Activated CD4-positive, alpha-beta memory T cell treated with anti-CD3 and anti-CD28 coated beads for 36 hours (primary cell): ENCODE data around the gene ROPN1B. TPM values are rescaled to one million over a fixed set of nuclear protein-coding genes. Genes with fewer than 3 reads are reported as not detected.
"Not testable (repeated sequence)": the region's sequence is repeated elsewhere in the genome, so short reads cannot be mapped to it uniquely, and the experiment has no call there.

Experiments
- CTCF ChIA-PET: fragments of 350-600 bp; sonication (Branson Sonifier 250); formaldehyde crosslinking; loops from one replicate; lab custom pipeline; 2021; ENCODE audit warnings: antibody characterized with exemption, inconsistent platforms; lab: Charles Lee
- POLR2A ChIA-PET: fragments of 350-600 bp; sonication (Branson Sonifier 250); formaldehyde crosslinking; loops from one replicate; lab custom pipeline; 2021; ENCODE audit warnings: antibody characterized with exemption; lab: Charles Lee
- DNase-seq: peaks from one replicate; pipeline ENCODE4 v3.0.0-alpha.2; 2020
- H3K27ac Mint-ChIP-seq: one replicate; pipeline ENCODE4 v1.8.0; 2021; ENCODE audit warnings: mixed read lengths
- H3K27me3 Mint-ChIP-seq: one replicate; pipeline ENCODE4 v1.8.0; 2021; ENCODE audit warnings: mixed read lengths
- H3K36me3 Mint-ChIP-seq: one replicate; pipeline ENCODE4 v1.8.0; 2021; ENCODE audit warnings: mixed read lengths
- H3K4me1 Mint-ChIP-seq: one replicate; pipeline ENCODE4 v1.8.0; 2021; ENCODE audit warnings: low read depth, mixed read lengths
- H3K4me3 Mint-ChIP-seq: one replicate; pipeline ENCODE4 v1.8.0; 2021; ENCODE audit warnings: mild to moderate bottlenecking, mixed read lengths
- H3K9me3 Mint-ChIP-seq: one replicate; pipeline ENCODE4 v1.8.0; 2021; ENCODE audit warnings: mixed read lengths
- intact Hi-C: fragments of 100-400 bp; cut with micrococcal nuclease; formaldehyde crosslinking; loops from one replicate; pipeline ENCODE4 v1.15.1; 2023
- total RNA-seq, 2 experiments: library from RNA; stranded (reverse); gene quantifications; one replicate each; pipeline ENCODE4 v1.2.3, GENCODE V29; 2021

Gene ROPN1B
- total RNA-seq: not detected

- H3K4me1 Mint-ChIP-seq, H3K9me3 Mint-ChIP-seq, CTCF ChIA-PET, intact Hi-C loops, POLR2A ChIA-PET, H3K36me3 Mint-ChIP-seq, DNase-seq, H3K27ac Mint-ChIP-seq: not testable (repeated sequence)
- peak within 1 kb of the TSS; percentile 22 for H3K4me3 Mint-ChIP-seq
- peaks cover 12% of the 10 kb centered on the region for H3K27me3 Mint-ChIP-seq
These were observed at the start of gene ROPN1B for GRCh38 chr3:125968701-125969592. Gene ROPN1B, plus strand, starts transcription at chr3:125969178. Its CDS starts 2,877 bp downstream, at chr3:125972055.

DNA sequence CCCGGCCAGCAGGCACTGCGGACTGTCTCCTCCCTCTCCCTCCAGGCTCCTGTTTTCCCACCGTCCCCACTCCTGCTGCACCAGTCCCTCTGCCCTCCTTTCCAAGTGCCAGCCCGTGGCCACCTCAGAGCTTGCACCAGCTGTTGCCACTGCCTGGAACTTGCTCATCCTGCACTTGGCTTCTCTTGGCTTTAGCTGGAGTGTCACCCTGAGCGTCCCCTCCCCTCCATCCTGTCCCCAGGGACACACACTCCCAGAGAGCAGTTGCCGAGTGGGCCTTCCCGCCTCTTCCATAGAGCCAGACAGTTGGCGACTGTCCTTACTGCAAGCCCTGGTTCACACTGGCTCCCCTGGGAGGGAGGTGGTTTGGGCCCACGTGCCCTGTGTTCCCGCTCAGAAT, 48.8 kb upstream of the ROPN1B start:
- H3K9me3 Mint-ChIP-seq, POLR2A ChIA-PET, H3K4me3 Mint-ChIP-seq, H3K36me3 Mint-ChIP-seq, CTCF ChIA-PET, DNase-seq, H3K27me3 Mint-ChIP-seq, H3K27ac Mint-ChIP-seq: not testable (repeated sequence)
- H3K4me1 Mint-ChIP-seq: peaks cover 20% of the 10 kb centered on the region
- intact Hi-C loops: loop anchor here (10.0 kb wide), 1 partner anchor 465 kb away; no protein-coding TSS in a partner anchor

- H3K9me3 Mint-ChIP-seq, H3K27me3 Mint-ChIP-seq, H3K27ac Mint-ChIP-seq, H3K4me3 Mint-ChIP-seq, DNase-seq, H3K36me3 Mint-ChIP-seq, POLR2A ChIA-PET: not testable (repeated sequence)
- H3K4me1 Mint-ChIP-seq: peaks cover 20% of the 10 kb centered on the region
- intact Hi-C loops: loop anchor here (10.0 kb wide), 1 partner anchor 464 kb away; no protein-coding TSS in a partner anchor
- CTCF ChIA-PET: interaction anchor here (0.6 kb wide), 1 partner anchor 1223 kb away, joined by 4 read pairs; no protein-coding TSS in a partner anchor
These were observed 48.2 kb upstream of the ROPN1B start for GRCh38 chr3:125920751-125921279.

DNA sequence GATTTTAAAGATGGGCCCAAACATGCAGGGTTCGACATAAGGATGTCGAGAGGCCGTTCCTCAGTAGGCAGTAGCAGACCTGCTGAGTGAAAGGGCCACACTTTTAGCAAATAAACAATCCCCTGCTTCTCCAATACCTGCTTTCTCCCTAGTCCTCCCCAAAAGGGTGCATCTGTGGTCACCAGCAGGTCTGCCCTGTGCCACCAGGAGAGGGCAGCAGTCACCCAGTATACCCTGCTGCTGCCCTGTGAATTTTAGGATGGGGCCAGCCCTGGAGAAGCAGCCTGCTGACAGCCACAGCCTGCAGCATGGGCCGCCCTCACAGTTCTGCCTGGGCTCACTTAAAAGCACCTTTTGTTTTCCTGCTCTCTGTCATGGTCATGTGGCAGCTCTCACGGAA, 47.3 kb upstream of the ROPN1B start:
- peak; percentile 65 for DNase-seq
- peaks cover 20% of the 10 kb centered on the region for H3K4me1 Mint-ChIP-seq
- H3K27ac Mint-ChIP-seq, CTCF ChIA-PET, H3K9me3 Mint-ChIP-seq, POLR2A ChIA-PET, H3K36me3 Mint-ChIP-seq, H3K4me3 Mint-ChIP-seq, H3K27me3 Mint-ChIP-seq: not testable (repeated sequence)
- intact Hi-C loops: loop anchor here (10.0 kb wide), 1 partner anchor 463 kb away; no protein-coding TSS in a partner anchor

DNA sequence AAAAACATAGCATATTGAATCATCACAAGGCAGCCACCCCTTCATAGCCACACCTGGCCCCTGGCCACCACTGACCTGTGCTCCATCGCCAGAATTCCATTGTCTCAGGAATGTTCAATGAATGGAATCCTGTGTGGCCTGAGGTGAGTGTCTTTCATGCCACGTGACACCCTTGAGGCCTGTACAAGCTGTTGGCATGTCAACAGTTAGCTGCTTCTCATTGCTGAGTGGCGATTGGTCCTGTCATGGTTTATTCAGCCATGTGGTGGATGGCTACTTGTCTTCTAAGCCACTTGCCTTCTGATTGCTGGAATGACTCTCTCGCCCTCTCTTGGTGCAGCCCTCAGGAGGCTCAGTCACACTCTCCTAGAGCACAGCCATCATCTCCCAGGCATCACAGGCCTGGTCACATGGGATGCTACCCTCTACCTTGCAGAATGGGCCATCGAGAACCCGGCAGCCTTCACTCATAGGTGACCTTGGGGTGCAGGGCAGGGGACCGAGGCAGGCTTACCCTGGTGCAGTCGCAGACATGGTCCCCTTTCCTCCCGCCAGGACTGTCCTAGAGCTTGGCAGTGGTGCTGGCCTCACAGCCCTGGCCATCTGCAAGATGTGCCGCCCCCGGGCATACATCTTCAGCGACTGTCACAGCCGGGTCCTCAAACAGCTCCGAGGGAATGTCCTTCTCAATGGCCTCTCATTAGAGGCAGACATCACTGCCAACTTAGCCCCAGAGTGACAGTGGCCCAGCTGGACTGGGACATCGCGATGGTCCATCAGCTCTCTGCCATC, 45.5 kb upstream of the ROPN1B start:
- H3K4me1 Mint-ChIP-seq, H3K9me3 Mint-ChIP-seq, POLR2A ChIA-PET, DNase-seq, H3K27ac Mint-ChIP-seq, H3K4me3 Mint-ChIP-seq, H3K27me3 Mint-ChIP-seq, H3K36me3 Mint-ChIP-seq: not testable (repeated sequence)
- intact Hi-C loops: loop anchor here (10.0 kb wide), 1 partner anchor 461 kb away; no protein-coding TSS in a partner anchor
- CTCF ChIA-PET: interaction anchor here (0.7 kb wide), 1 partner anchor 1251 kb away, joined by 4 read pairs; no protein-coding TSS in a partner anchor

- DNase-seq, CTCF ChIA-PET, H3K27me3 Mint-ChIP-seq, H3K4me1 Mint-ChIP-seq, H3K4me3 Mint-ChIP-seq, H3K27ac Mint-ChIP-seq, H3K9me3 Mint-ChIP-seq, H3K36me3 Mint-ChIP-seq, POLR2A ChIA-PET: not testable (repeated sequence)
- intact Hi-C loops: loop anchor here (10.0 kb wide), 1 partner anchor 461 kb away; no protein-coding TSS in a partner anchor
These were observed 44.7 kb upstream of the ROPN1B start for GRCh38 chr3:125924276-125924675.

DNA sequence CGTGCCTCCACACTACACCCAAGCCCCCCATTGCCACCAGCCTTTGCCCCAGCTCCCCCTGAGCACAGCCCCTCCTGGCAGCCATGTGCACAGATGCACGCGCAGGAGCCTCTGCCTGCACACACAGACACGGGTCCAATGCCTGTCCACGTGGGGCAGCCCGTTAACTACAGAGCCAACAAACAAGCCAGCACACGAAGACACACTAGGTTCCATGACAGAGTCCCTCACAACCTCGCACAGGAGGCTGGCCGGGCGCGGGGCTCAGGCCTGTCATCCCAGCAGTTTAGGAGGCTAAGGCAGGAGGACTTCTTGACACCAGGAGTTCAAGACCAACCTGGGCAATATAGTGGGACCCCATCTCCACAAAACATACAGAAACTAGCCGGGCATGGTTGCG, 43.3 kb upstream of the ROPN1B start:
- H3K4me1 Mint-ChIP-seq, CTCF ChIA-PET, POLR2A ChIA-PET, H3K36me3 Mint-ChIP-seq, H3K27me3 Mint-ChIP-seq, H3K27ac Mint-ChIP-seq, H3K4me3 Mint-ChIP-seq, H3K9me3 Mint-ChIP-seq, DNase-seq: not testable (repeated sequence)
- intact Hi-C loops: loop anchor here (10.0 kb wide), 1 partner anchor 459 kb away; no protein-coding TSS in a partner anchor

DNA sequence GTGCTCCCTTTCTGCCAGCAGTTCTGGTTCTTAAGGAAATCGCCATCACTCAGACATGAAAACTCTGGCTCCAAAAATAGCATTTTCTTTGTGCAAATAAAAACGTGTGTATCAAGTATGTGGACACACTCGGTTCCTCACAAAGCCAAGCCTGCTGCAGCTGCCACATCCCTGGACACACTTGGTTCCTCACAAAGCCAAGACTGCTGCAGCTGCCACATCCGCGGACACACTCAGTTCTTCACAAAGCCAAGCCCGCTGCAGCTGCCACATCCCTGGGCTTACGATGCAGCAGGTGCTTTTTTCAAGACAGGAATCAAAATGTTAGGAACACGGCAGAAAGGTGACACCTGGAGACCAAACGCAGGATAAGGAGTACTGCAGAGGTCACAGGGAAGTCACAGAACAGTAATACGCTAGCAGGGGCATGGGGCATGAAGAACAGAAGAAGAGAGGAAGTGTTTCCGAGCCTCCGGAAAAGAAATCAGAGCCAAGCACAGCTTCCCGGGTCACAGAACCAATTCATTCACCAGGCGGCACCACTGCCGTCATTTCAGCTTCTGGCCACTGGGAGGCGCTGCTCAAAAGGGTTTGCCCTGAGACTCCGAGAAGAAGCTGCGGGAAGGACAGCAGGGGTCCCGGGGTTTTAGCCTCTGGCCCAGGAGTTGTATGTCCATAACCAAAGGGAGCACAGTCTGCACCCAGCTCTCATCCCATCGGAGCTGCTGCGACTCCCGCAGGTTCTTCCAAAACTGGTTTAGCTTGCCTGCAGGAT, 40.0 kb upstream of the ROPN1B start:
- not testable (repeated sequence) for H3K4me3 Mint-ChIP-seq

GRCh38 chr3:125929765-125930164, 39.2 kb upstream of the ROPN1B start:
- H3K9me3 Mint-ChIP-seq, H3K27me3 Mint-ChIP-seq, H3K27ac Mint-ChIP-seq, DNase-seq, H3K4me1 Mint-ChIP-seq, POLR2A ChIA-PET, H3K4me3 Mint-ChIP-seq, H3K36me3 Mint-ChIP-seq: not testable (repeated sequence)
- CTCF ChIA-PET: interaction anchor here (1.0 to 2.3 kb wide), 6 partner anchors 61 to 1017 kb away, joined by 3 to 9 read pairs (median 3); no protein-coding TSS in a partner anchor
- intact Hi-C loops: loop anchor here (10.0 kb wide), 1 partner anchor 455 kb away; no protein-coding TSS in a partner anchor

More for the DNA sequence above, 40.0 kb upstream of the ROPN1B start:
- POLR2A ChIA-PET, H3K4me1 Mint-ChIP-seq, H3K27ac Mint-ChIP-seq, H3K27me3 Mint-ChIP-seq, H3K36me3 Mint-ChIP-seq, H3K9me3 Mint-ChIP-seq: not testable (repeated sequence)
- CTCF ChIA-PET: interaction anchor here (0.6 to 2.3 kb wide), 8 partner anchors 42 to 1018 kb away, joined by 3 to 9 read pairs (median 3); no protein-coding TSS in a partner anchor
- DNase-seq: peak; percentile 77
- intact Hi-C loops: loop anchor here (10.0 kb wide), 1 partner anchor 456 kb away; no protein-coding TSS in a partner anchor

DNA sequence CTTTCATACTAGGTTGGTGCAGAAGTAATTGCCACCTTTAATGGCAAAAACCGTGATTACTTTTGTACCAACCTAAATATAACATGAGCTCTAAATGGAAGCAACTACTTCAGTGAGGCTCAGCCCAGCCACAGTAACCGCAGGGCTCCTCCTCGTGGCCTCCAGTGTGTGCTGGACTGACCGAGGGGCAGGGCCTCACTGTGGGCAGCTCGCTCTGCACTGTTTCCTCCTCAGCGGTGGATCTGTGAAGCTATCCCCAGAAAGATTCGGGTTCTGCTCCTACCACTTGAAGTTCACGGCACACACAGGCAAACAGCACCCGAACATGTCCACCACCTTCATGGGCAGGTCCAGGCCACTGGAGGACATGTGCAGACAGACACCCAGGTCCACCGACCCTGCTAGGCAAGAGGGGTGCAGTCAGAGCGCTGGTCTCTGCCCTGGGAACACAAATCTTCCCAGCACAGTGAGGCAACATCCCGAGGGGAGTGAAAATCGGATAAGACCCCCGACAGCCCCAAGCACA, 37.6 kb upstream of the ROPN1B start:
- POLR2A ChIA-PET, H3K9me3 Mint-ChIP-seq, DNase-seq, intact Hi-C loops, H3K36me3 Mint-ChIP-seq, H3K4me1 Mint-ChIP-seq, H3K27me3 Mint-ChIP-seq, H3K27ac Mint-ChIP-seq, H3K4me3 Mint-ChIP-seq: not testable (repeated sequence)
- CTCF ChIA-PET: interaction anchor here (0.7 kb wide), 1 partner anchor 101 kb away, joined by 3 read pairs; no protein-coding TSS in a partner anchor
